AG09319 (cell line): ENCODE measurements around the gene TKFC.

Source experiments
- DNase-seq: peaks from one replicate; pipeline ENCODE4 v3.0.0-alpha.2; 2010; ENCODE audit warnings: low read depth; ENCODE audit errors: extremely low read depth
- TF ChIP-seq, protein P1 (sequence below): IDR thresholded peaks from 2 replicates; pipeline ENCODE4 v1.5.1; 2011; ENCODE audit warnings: low read depth, mild to moderate bottlenecking, inconsistent platforms, low read length, moderate library complexity

TKFC gene

DNA sequence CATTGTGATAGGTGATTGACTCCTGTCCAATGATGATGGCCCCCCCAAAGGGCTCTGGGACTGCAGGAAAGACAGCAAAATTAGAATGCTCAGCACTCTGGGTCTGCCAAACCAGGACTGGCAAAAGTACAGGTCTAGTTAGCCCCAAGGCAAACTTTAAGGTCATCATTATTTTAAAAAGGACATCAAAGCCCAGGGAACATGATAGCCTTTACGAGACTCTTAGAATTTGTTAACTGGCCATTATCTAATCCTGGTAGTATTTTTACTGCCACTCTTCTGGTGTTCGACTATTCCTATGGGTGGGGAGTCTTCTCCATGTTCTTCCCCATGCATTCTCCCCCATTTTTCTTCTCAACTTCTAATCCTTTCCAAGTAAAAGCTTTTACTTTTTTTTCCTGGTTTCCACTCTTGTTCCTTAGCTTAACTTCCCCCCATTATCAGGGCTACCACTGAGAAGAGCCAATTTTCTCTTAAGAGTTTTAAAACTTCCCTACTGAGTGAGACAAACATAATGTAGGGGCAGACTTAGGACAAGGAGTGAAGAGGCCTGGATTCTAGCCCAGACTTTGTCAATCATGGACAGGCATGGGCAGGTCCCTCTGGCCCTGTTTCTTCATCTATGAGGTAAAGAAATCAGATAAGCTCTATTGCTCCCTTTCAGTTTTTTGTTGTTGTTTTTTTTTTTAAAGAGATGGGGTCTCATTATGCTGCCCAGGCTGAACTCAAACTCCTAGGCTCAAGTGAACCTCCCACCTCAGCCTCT, 7.2 kb upstream of the TKFC start:
- TF ChIP-seq, protein P1, sequence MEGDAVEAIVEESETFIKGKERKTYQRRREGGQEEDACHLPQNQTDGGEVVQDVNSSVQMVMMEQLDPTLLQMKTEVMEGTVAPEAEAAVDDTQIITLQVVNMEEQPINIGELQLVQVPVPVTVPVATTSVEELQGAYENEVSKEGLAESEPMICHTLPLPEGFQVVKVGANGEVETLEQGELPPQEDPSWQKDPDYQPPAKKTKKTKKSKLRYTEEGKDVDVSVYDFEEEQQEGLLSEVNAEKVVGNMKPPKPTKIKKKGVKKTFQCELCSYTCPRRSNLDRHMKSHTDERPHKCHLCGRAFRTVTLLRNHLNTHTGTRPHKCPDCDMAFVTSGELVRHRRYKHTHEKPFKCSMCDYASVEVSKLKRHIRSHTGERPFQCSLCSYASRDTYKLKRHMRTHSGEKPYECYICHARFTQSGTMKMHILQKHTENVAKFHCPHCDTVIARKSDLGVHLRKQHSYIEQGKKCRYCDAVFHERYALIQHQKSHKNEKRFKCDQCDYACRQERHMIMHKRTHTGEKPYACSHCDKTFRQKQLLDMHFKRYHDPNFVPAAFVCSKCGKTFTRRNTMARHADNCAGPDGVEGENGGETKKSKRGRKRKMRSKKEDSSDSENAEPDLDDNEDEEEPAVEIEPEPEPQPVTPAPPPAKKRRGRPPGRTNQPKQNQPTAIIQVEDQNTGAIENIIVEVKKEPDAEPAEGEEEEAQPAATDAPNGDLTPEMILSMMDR = no peak
- no peak for DNase-seq

- TF ChIP-seq, protein P1 = no peak
- no peak for DNase-seq
These were observed 5.4 kb upstream of the TKFC start for GRCh38 chr11:61327669-61328071.

- DNase-seq = no peak
- TF ChIP-seq, protein P1 = no peak
These were observed 4.7 kb upstream of the TKFC start for GRCh38 chr11:61328351-61328750.

DNA sequence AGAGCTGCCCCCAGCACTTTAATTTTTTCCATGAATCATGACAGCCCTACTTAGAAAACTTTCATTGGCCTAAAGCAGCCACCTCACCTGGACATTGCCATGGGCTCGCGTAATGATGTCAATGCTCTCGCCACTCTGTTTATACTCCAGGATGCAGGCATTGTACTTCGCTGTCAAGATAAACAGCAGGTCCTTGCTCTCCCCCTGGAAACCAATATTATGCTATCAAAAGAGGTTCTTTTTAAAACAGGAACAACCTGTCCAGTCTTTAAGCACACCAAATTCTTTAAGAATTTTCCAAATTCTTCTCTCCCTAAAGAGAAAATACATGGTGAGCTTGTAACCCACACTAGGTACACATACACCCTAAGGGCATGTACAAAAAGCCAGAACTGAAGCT, 3.2 kb upstream of the TKFC start:
- TF ChIP-seq, protein P1 = no peak
- no peak for DNase-seq

DNA sequence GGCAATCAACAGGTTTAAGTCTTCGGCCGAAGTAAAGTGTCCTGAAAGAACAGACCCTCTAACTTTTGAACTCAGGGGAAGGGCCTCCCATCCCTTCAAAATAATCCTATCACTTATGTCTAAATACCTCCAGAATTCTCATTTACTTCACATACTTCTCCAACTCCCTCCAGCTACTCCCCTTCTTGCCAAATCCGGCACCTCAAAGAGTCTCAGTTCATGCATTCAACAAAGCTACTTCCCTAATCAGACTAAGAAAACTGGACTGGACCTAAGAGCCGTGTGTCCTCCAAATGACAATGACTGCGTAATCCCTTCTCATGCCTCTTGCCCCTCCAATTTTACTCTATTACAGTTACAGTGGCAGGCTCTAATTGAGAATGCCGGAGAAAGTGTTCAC, 1.4 kb upstream of the TKFC start:
- TF ChIP-seq, protein P1 = no peak
- no peak for DNase-seq

DNA sequence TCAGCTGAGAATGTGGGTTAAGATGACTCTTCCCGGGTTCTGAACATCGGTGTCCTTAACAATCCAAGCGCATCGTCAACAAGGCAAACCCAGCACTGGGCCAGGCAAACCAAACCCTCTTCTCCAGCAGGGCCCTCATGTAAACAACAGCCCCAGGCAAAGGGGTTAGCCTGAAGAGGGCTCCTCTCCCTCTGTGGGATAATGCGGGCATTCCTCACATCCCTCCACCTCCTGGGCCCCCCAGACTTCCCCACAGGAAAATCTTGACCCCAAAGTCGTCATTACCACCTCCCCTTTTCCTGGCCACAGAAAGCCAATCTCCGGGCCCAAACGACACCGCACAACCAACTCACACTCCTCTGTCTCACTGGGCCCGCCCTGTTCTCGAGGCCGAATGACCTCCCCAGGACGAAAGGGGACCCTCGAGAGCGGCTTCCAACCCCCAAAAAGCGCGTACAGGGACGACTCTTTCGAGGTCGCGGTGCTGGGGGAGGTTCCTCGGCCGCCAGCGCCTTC, 689 bp upstream of the TKFC start:
- no peak for DNase-seq
- TF ChIP-seq, protein P1 = no peak; the same call in none of the 2 replicates

DNA sequence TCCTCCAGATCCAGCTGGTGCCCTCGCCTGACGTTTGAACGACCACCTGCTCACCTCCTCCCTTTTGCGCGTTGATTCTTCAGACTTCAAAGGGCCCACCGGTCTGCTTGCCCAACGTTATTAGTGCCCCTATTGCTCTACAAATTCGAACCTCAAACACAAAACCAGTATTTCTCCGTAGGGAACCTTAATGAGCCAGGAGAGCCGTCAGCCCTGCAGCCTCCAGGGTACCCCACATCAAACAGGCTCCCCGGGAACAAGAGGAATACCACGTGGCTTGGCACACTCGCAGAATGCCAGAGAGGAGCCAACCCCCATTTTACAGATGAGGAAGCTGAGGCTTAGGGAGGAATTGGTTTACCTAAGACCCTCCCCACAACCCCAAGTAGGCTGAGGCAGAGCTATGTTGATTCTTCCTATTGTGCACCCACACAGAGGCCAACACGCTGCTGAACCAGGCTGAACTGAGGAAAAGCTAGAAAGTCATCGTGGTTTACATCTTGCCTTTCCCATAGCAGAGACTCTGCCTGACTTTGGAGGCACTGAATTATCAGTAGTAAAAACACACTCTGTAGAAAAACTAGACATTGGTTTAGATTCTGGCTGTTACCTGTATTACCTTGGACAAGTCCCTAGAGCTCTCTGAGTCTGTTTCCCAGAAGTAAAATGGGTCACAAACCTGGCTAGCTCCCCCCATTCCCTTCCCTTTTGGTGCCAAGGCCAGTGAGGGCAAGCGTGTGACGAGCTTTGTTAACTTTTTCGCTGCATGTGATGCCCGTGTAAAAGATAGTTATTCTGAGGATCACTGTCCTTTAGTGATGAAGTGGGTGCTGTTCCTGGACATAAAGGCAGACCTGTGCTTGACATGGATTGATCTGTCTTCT, 764 bp downstream of the TKFC start:
- no peak for DNase-seq
- TF ChIP-seq, protein P1 = no peak
